Measurements from ENCODE around the gene MSX1. TPM values are rescaled to one million over a fixed set of nuclear protein-coding genes. Genes with fewer than 3 reads are reported as not detected.
A peak's percentile ranks its signal among the peaks of the same experiment; 100 is the strongest.

MSX1 gene
- total and polyA plus RNA-seq, 2 of the 13 experiments (the other 11 are each of a cell fraction or from before 2014, with no cell fraction given): 12.1 to 14.9 TPM

- no peak for TF ChIP-seq ZNF691 (CRISPR knock-in tag; IDR thresholded peaks at IDR 0.05; ENCODE audit: borderline replicate concordance, low read depth)
- no peak for TF ChIP-seq GMEB1 (CRISPR knock-in tag; IDR thresholded peaks at IDR 0.05; ENCODE audit: borderline replicate concordance)
- no peak for TF ChIP-seq ZFP41 (CRISPR knock-in tag; IDR thresholded peaks at IDR 0.05; ENCODE audit: borderline replicate concordance)
- TF ChIP-seq MBD4 (IDR thresholded peaks at IDR 0.05; ENCODE audit: borderline replicate concordance, low read length): no peak
- TF ChIP-seq ZXDC (CRISPR knock-in tag; IDR thresholded peaks at IDR 0.05): no peak
- TF ChIP-seq TAF15 (IDR thresholded peaks at IDR 0.05; ENCODE audit: low read depth, low read length, poor library complexity, severe bottlenecking): no peak
- TF ChIP-seq NR2F6 (IDR thresholded peaks at IDR 0.05): peak; percentile 54; the same call in 1 of the 2 replicates
- TF ChIP-seq NR2F6 (CRISPR knock-in tag; IDR thresholded peaks at IDR 0.05): peak; percentile 42; the same call in 1 of the 2 replicates
- TF ChIP-seq CBX2 (IDR thresholded peaks at IDR 0.05; ENCODE audit: low read depth, low read length): no peak
- TF ChIP-seq CBX2 (CRISPR knock-in tag; IDR thresholded peaks at IDR 0.05; ENCODE audit: low read depth): no peak
- no peak for TF ChIP-seq ZNF205 (CRISPR knock-in tag; IDR thresholded peaks at IDR 0.05)
- TF ChIP-seq ZNF704 (CRISPR knock-in tag; IDR thresholded peaks at IDR 0.05; ENCODE audit: borderline replicate concordance): no peak
- TF ChIP-seq CENPX (CRISPR knock-in tag; IDR thresholded peaks at IDR 0.05): no peak
- TF ChIP-seq PAX8 (CRISPR knock-in tag; IDR thresholded peaks at IDR 0.05; ENCODE audit: borderline replicate concordance): no peak
- TF ChIP-seq ZNF709 (CRISPR knock-in tag; IDR thresholded peaks at IDR 0.05): no peak
- no peak for TF ChIP-seq ATF4 (CRISPR knock-in tag; IDR thresholded peaks at IDR 0.05)
- 0 out of 2 replicates have a peak, but pooled peaks have one; percentile 16 for TF ChIP-seq FOXP4 (CRISPR knock-in tag; IDR thresholded peaks at IDR 0.05)
- TF ChIP-seq HES4 (CRISPR knock-in tag; IDR thresholded peaks at IDR 0.05; ENCODE audit: borderline replicate concordance): no peak
- TF ChIP-seq PITX1 (CRISPR knock-in tag; IDR thresholded peaks at IDR 0.05): no peak
- no peak for TF ChIP-seq ZNF441 (CRISPR knock-in tag; IDR thresholded peaks at IDR 0.05; ENCODE audit: borderline replicate concordance)
- no peak for TF ChIP-seq AHR (CRISPR knock-in tag; IDR thresholded peaks at IDR 0.05)
- TF ChIP-seq TEAD3 (CRISPR knock-in tag; optimal IDR thresholded peaks at IDR 0.05; ENCODE audit: borderline replicate concordance): peak; percentile 52
Observed at GRCh38 chr4:4821577-4821976, 37.9 kb upstream of the MSX1 start (continued).
